HEK293 (cell line): Measurements from ENCODE around the gene EIF3L.

Source experiments
- CTCF ChIA-PET: fragments of 350-600 bp; formaldehyde crosslinking; extraction: SDS; loops from one replicate; lab custom pipeline; 2021; ENCODE audit warnings: antibody characterized with exemption; lab: Yijun Ruan, JAX
- POLR2A ChIA-PET: fragments of 300-600 bp; formaldehyde crosslinking; extraction: SDS; loops from one replicate; lab custom pipeline; 2020; ENCODE audit warnings: antibody characterized with exemption, inconsistent platforms; lab: Yijun Ruan, JAX
- H3K27ac ChIP-seq: fragments of 200-500 bp; sonication (Bioruptor generic); 2 replicates; pipeline ENCODE4 v1.5.1; 2014; ENCODE audit warnings: low read depth, low read length, control low read depth, inconsistent platforms; ENCODE audit errors: extremely low read depth
- H3K36me3 ChIP-seq, 2 experiments: fragments of 200-500 bp in 1 of 2; sonication (Bioruptor generic) in 1 of 2; 1 replicate in 1 of 2; 2 replicates in 1 of 2; pipeline ENCODE4 v1.5.1; 2014 to 2017; ENCODE audit warnings: inconsistent platforms in 2 of 2, low read length in 2 of 2; ENCODE audit not compliant: control insufficient read depth in 2 of 2, insufficient read depth in 1 of 2
- H3K4me1 ChIP-seq: fragments of 200-500 bp; sonication (Bioruptor generic); 2 replicates; pipeline ENCODE4 v1.5.1; 2014; ENCODE audit warnings: mild to moderate bottlenecking, low read length, inconsistent platforms; ENCODE audit not compliant: control insufficient read depth, insufficient read depth
- H3K4me3 ChIP-seq: 2 replicates; pipeline ENCODE4 v1.5.1; 2011; ENCODE audit warnings: low read depth, mild to moderate bottlenecking, control low read depth, low read length, moderate library complexity
- H3K9me3 ChIP-seq: fragments of 200-500 bp; sonication (Bioruptor generic); 2 replicates; pipeline ENCODE4 v1.5.1; 2014; ENCODE audit warnings: low read depth, low read length, inconsistent platforms; ENCODE audit not compliant: control insufficient read depth, insufficient read depth
- GFI1B ChIP-seq: fragments of 450-650 bp; formaldehyde crosslinking; IDR thresholded peaks from 2 replicates; pipeline ENCODE4 v1.5.1; 2016; ENCODE audit warnings: missing biosample characterization, missing genetic modification characterization
- GLIS2 ChIP-seq: fragments of 450-650 bp; formaldehyde crosslinking; IDR thresholded peaks from 2 replicates; pipeline ENCODE4 v1.5.1; 2016; ENCODE audit warnings: missing biosample characterization, missing genetic modification characterization
- HOXD13 ChIP-seq: sonication (generic); formaldehyde crosslinking; IDR thresholded peaks from 2 replicates; pipeline ENCODE4 v1.8.0; 2022; ENCODE audit warnings: missing genetic modification reagents, borderline replicate concordance
- KLF16 ChIP-seq: fragments of 450-650 bp; formaldehyde crosslinking; IDR thresholded peaks from 2 replicates; pipeline ENCODE4 v1.5.1; 2017; ENCODE audit warnings: missing biosample characterization, missing genetic modification characterization
- OSR2 ChIP-seq: fragments of 450-650 bp; formaldehyde crosslinking; IDR thresholded peaks from 2 replicates; pipeline ENCODE4 v1.5.1; 2016; ENCODE audit warnings: missing biosample characterization, missing genetic modification characterization
- OVOL3 ChIP-seq: fragments of 450-650 bp; formaldehyde crosslinking; IDR thresholded peaks from 2 replicates; pipeline ENCODE4 v1.5.1; 2016; ENCODE audit warnings: missing biosample characterization, missing genetic modification characterization
- SP7 ChIP-seq: fragments of 450-650 bp; formaldehyde crosslinking; IDR thresholded peaks from 2 replicates; pipeline ENCODE4 v1.5.1; 2016; ENCODE audit warnings: missing biosample characterization, missing genetic modification characterization
- WT1 ChIP-seq: fragments of 450-650 bp; formaldehyde crosslinking; IDR thresholded peaks from 2 replicates; pipeline ENCODE4 v1.5.1; 2016; ENCODE audit warnings: missing biosample characterization, missing genetic modification characterization
- ZBTB10 ChIP-seq: fragments of 450-650 bp; formaldehyde crosslinking; IDR thresholded peaks from 2 replicates; pipeline ENCODE4 v1.5.1; 2016; ENCODE audit warnings: missing biosample characterization, missing genetic modification characterization
- ZFP37 ChIP-seq: fragments of 450-650 bp; formaldehyde crosslinking; IDR thresholded peaks from 2 replicates; pipeline ENCODE4 v1.5.1; 2016; ENCODE audit warnings: missing biosample characterization, missing genetic modification characterization
- ZNF10 ChIP-seq: fragments of 450-650 bp; formaldehyde crosslinking; IDR thresholded peaks from 2 replicates; pipeline ENCODE4 v1.5.1; 2017; ENCODE audit warnings: missing biosample characterization, missing genetic modification characterization
- ZNF169 ChIP-seq: fragments of 450-650 bp; formaldehyde crosslinking; IDR thresholded peaks from 2 replicates; pipeline ENCODE4 v1.5.1; 2016; ENCODE audit warnings: missing biosample characterization, missing genetic modification characterization
- ZNF175 ChIP-seq: fragments of 450-650 bp; formaldehyde crosslinking; IDR thresholded peaks from 2 replicates; pipeline ENCODE4 v1.5.1; 2016; ENCODE audit warnings: missing biosample characterization, missing genetic modification characterization
- ZNF18 ChIP-seq: fragments of 450-650 bp; formaldehyde crosslinking; IDR thresholded peaks from 2 replicates; pipeline ENCODE4 v1.5.1; 2016; ENCODE audit warnings: missing biosample characterization, missing genetic modification characterization
- ZNF184 ChIP-seq: fragments of 450-650 bp; IDR thresholded peaks from 2 replicates; pipeline ENCODE4 v1.5.1; 2018; ENCODE audit warnings: missing biosample characterization, mild to moderate bottlenecking, missing genetic modification characterization
- ZNF19 ChIP-seq: fragments of 450-650 bp; formaldehyde crosslinking; IDR thresholded peaks from 2 replicates; pipeline ENCODE4; 2016; ENCODE audit warnings: missing biosample characterization, missing genetic modification characterization, low read depth
- ZNF221 ChIP-seq: fragments of 450-650 bp; formaldehyde crosslinking; IDR thresholded peaks from 2 replicates; pipeline ENCODE4 v1.5.1; 2017; ENCODE audit warnings: missing biosample characterization, missing genetic modification characterization, borderline replicate concordance
- ZNF311 ChIP-seq: fragments of 450-650 bp; formaldehyde crosslinking; IDR thresholded peaks from 2 replicates; pipeline ENCODE4 v1.5.1; 2017; ENCODE audit warnings: missing biosample characterization, missing genetic modification characterization, borderline replicate concordance
- ZNF501 ChIP-seq: fragments of 450-650 bp; formaldehyde crosslinking; IDR thresholded peaks from 2 replicates; pipeline ENCODE4 v1.5.1; 2016; ENCODE audit warnings: missing biosample characterization, missing genetic modification characterization
- ZNF510 ChIP-seq: fragments of 450-650 bp; formaldehyde crosslinking; IDR thresholded peaks from 2 replicates; pipeline ENCODE4 v1.5.1; 2018; ENCODE audit warnings: mild to moderate bottlenecking, missing genetic modification characterization, missing biosample characterization; ENCODE audit not compliant: insufficient replicate concordance
- ZNF514 ChIP-seq: fragments of 450-650 bp; formaldehyde crosslinking; IDR thresholded peaks from 2 replicates; pipeline ENCODE4 v1.5.1; 2016; ENCODE audit warnings: missing biosample characterization, missing genetic modification characterization
- ZNF530 ChIP-seq: fragments of 450-650 bp; formaldehyde crosslinking; IDR thresholded peaks from 2 replicates; pipeline ENCODE4 v1.5.1; 2016; ENCODE audit warnings: low read depth, missing biosample characterization, missing genetic modification characterization
- ZNF561 ChIP-seq: fragments of 450-650 bp; IDR thresholded peaks from 2 replicates; pipeline ENCODE4 v1.5.1; 2018; ENCODE audit warnings: missing biosample characterization, missing genetic modification characterization, borderline replicate concordance
- ZNF596 ChIP-seq: fragments of 450-650 bp; IDR thresholded peaks from 2 replicates; pipeline ENCODE4 v1.5.0; 2018; ENCODE audit warnings: missing biosample characterization, mild to moderate bottlenecking, missing genetic modification characterization, moderate library complexity
- ZNF624 ChIP-seq: fragments of 450-650 bp; formaldehyde crosslinking; IDR thresholded peaks from 2 replicates; pipeline ENCODE4 v1.5.1; 2017; ENCODE audit warnings: missing biosample characterization, missing genetic modification characterization
- ZNF639 ChIP-seq: fragments of 450-650 bp; formaldehyde crosslinking; IDR thresholded peaks from 2 replicates; pipeline ENCODE4 v1.5.1; 2016; ENCODE audit warnings: missing biosample characterization, missing genetic modification characterization
- ZNF707 ChIP-seq: fragments of 450-650 bp; formaldehyde crosslinking; IDR thresholded peaks from 2 replicates; pipeline ENCODE4 v1.5.1; 2016; ENCODE audit warnings: missing biosample characterization, missing genetic modification characterization
- ZNF777 ChIP-seq: fragments of 450-650 bp; formaldehyde crosslinking; IDR thresholded peaks from 2 replicates; pipeline ENCODE4 v1.5.1; 2017; ENCODE audit warnings: missing biosample characterization, missing genetic modification characterization, borderline replicate concordance
- ZNF791 ChIP-seq: fragments of 450-650 bp; formaldehyde crosslinking; IDR thresholded peaks from 2 replicates; pipeline ENCODE4 v1.5.1; 2016; ENCODE audit warnings: missing biosample characterization, missing genetic modification characterization
- ZSCAN16 ChIP-seq: fragments of 450-650 bp; formaldehyde crosslinking; IDR thresholded peaks from 2 replicates; pipeline ENCODE4 v1.5.1; 2016; ENCODE audit warnings: missing biosample characterization, missing genetic modification characterization
- TF ChIP-seq, protein P1 (sequence below): fragments of 450-650 bp; formaldehyde crosslinking; IDR thresholded peaks from 2 replicates; pipeline ENCODE4 v1.5.1; 2016; ENCODE audit warnings: missing biosample characterization, missing genetic modification characterization

Gene EIF3L

GRCh38 chr22:37849089-37849751, at the start of gene EIF3L:
EIF3L (plus strand) TSS chr22:37849419; CDS start chr22:37849450, 31 bp downstream.
- peak within 1 kb of the TSS; percentile 82 for H3K4me3 ChIP-seq
- no peaks in the 10 kb centered on the region for H3K9me3 ChIP-seq
- ChIA-PET POLR2A (interaction anchor here (0.6 to 1.6 kb wide), 6 partner anchors 10 to 191 kb away, joined by 3 to 8 read pairs (median 4); partner anchors contain the start of genes GCAT and PDXP), CTCF (interaction anchor here (1.4 to 1.5 kb wide), 2 partner anchors 14 to 31 kb away, joined by 14 to 15 read pairs; no protein-coding TSS in a partner anchor)
- peak within 1 kb of the TSS; percentile 75 for H3K27ac ChIP-seq
- peaks cover 30 to 42% of the 10 kb centered on the region in 2 experiments for H3K36me3 ChIP-seq
- peaks cover 2% of the 10 kb centered on the region; the same call in 1 of the 2 replicates for H3K4me1 ChIP-seq
- TF ChIP-seq ZSCAN16 (tag by site-specific recombination) (0 out of 2 replicates have a peak, but pooled peaks have one; percentile 8), ZNF624 (tag by site-specific recombination) (no peak), GLIS2 (no peak), GFI1B (no peak), ZNF596 (no peak), OVOL3 (no peak), ZNF18 (tag by site-specific recombination) (peak; percentile 97), ZNF791 (tag by site-specific recombination) (no peak), ZNF184 (tag by site-specific recombination) (no peak), ZNF530 (no peak), ZNF501 (tag by site-specific recombination) (peak; percentile 94; the same call in 1 of the 2 replicates), ZNF169 (tag by site-specific recombination) (no peak), ZFP37 (tag by site-specific recombination) (no peak; the same call in none of the 2 replicates), ZNF561 (no peak), HOXD13 (CRISPR knock-in tag) (no peak), ZNF311 (tag by site-specific recombination) (no peak), OSR2 (tag by site-specific recombination) (no peak), ZNF175 (tag by site-specific recombination) (no peak), ZNF19 (tag by site-specific recombination) (no peak), SP7 (tag by site-specific recombination) (peak; percentile 59), ZBTB10 (tag by site-specific recombination) (no peak), ZNF639 (tag by site-specific recombination) (peak; percentile 91), WT1 (no peak), ZNF707 (tag by site-specific recombination) (no peak), ZNF221 (tag by site-specific recombination) (no peak), ZNF514 (tag by site-specific recombination) (no peak), ZNF510 (no peak), KLF16 (tag by site-specific recombination) (peak; percentile 43; the same call in 1 of the 2 replicates), ZNF10 (tag by site-specific recombination) (no peak), ZNF777 (tag by site-specific recombination) (no peak)
- TF ChIP-seq, protein P1, sequence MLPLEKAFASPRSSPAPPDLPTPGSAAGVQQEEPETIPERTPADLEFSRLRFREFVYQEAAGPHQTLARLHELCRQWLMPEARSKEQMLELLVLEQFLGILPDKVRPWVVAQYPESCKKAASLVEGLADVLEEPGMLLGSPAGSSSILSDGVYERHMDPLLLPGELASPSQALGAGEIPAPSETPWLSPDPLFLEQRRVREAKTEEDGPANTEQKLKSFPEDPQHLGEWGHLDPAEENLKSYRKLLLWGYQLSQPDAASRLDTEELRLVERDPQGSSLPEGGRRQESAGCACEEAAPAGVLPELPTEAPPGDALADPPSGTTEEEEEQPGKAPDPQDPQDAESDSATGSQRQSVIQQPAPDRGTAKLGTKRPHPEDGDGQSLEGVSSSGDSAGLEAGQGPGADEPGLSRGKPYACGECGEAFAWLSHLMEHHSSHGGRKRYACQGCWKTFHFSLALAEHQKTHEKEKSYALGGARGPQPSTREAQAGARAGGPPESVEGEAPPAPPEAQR = no peak
